ENCODE results near the gene TSPAN7. TPM values are rescaled to one million over a fixed set of nuclear protein-coding genes. Genes with fewer than 3 reads are reported as not detected.

The TSPAN7 gene
- total and polyA plus RNA-seq, 2 of the 8 experiments (the other 6 are each of a cell fraction or from before 2014, with no cell fraction given), result 32.1 to 37.7 TPM

DNA sequence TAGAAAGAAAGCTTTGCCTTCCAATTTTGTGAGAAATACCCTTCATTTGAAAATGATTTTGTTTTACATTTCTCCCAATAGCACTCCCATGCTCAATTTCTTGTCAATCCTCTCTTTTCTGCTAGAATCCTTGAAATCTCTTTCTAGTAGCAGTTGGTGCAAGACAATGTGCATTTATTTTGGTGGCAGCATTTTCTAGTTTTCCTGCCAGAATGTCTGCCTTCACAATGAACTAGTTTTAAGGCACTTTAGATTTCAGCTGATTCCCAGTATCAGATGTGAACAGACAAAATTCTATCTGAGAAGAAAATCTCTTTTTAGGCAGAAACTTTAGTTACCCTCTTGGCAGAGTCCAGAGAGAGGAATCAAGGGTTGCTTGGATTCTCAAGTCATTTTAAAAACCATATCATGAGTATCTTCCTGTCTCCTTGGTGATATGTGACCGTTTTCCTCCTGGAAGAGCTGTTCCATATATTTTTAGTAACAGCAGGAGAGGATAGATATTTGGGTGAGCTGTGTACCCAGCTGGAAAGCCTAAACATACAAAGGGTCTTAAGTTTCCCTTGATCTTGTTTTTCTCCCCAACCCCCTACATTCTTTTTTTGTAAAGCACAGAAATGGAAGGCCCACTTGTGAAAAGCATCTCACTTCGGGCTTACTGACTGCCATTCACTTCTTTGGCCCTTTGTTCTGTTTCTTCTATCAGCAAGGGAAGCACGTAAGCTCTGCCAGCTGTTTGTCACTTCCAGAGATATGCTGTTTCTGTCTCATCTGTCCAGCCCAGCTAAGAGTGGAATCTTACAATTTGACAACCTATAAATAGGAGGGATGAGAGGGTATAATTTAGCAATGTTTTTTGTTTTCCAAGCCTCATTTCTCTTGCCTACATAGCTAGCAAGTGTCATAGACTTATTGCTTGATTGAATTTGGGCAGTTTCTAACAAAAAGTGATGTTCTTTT is 38.7 kb downstream of the TSPAN7 start (continued):
- TF ChIP-seq, protein P1, sequence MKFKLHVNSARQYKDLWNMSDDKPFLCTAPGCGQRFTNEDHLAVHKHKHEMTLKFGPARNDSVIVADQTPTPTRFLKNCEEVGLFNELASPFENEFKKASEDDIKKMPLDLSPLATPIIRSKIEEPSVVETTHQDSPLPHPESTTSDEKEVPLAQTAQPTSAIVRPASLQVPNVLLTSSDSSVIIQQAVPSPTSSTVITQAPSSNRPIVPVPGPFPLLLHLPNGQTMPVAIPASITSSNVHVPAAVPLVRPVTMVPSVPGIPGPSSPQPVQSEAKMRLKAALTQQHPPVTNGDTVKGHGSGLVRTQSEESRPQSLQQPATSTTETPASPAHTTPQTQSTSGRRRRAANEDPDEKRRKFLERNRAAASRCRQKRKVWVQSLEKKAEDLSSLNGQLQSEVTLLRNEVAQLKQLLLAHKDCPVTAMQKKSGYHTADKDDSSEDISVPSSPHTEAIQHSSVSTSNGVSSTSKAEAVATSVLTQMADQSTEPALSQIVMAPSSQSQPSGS (IDR thresholded peaks at IDR 0.05; ENCODE audit: low read length), result no peak
- no peak for TF ChIP-seq JUN (IDR thresholded peaks at IDR 0.05; ENCODE audit: low read depth, low read length)
- no peak for TF ChIP-seq CTBP2 (IDR thresholded peaks at IDR 0.05; ENCODE audit: borderline replicate concordance, insufficient read depth, insufficient read length, low read length)
- TF ChIP-seq SIRT6 (IDR thresholded peaks at IDR 0.05; ENCODE audit: low read length), result no peak
- TF ChIP-seq, protein P2, sequence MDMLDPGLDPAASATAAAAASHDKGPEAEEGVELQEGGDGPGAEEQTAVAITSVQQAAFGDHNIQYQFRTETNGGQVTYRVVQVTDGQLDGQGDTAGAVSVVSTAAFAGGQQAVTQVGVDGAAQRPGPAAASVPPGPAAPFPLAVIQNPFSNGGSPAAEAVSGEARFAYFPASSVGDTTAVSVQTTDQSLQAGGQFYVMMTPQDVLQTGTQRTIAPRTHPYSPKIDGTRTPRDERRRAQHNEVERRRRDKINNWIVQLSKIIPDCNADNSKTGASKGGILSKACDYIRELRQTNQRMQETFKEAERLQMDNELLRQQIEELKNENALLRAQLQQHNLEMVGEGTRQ (IDR thresholded peaks at IDR 0.05; ENCODE audit: low read length), result no peak
- no peak for TF ChIP-seq CHD1 (IDR thresholded peaks at IDR 0.05; ENCODE audit: low read depth, low read length)
- TF ChIP-seq GTF2F1 (IDR thresholded peaks at IDR 0.05; ENCODE audit: borderline replicate concordance, low read depth, low read length), result no peak

Data from H1 (cell line).